Liver (tissue), 9 donors: ENCODE measurements around the gene CARD19. TPM values are rescaled to one million over a fixed set of nuclear protein-coding genes. Genes with fewer than 3 reads are reported as not detected.

Experiments used
- DNase-seq: peaks from one replicate; pipeline ENCODE4 v3.0.0-alpha.2; 2017; ENCODE audit warnings: low spot score
- H3K27ac ChIP-seq, 2 donors: one replicate each; pipeline ENCODE4 v1.7.0; 2013; ENCODE audit warnings: inconsistent platforms in 2 of 2, low read length in 2 of 2, control low read depth in 1 of 2, low read depth in 1 of 2, mild to moderate bottlenecking in 1 of 2
- H3K27me3 ChIP-seq, 4 donors: one replicate each; pipeline versions ENCODE4 v1.6.1 to v1.7.0; 2013; ENCODE audit warnings: low read length in 3 of 4, inconsistent platforms in 1 of 4, mild to moderate bottlenecking in 1 of 4, moderate library complexity in 1 of 4; ENCODE audit not compliant: control insufficient read depth in 4 of 4, insufficient read depth in 4 of 4
- H3K36me3 ChIP-seq, 4 donors: one replicate each; pipeline versions ENCODE4 v1.6.1 to v1.7.0; 2013; ENCODE audit warnings: low read length in 3 of 4, mild to moderate bottlenecking in 3 of 4, low read depth in 1 of 4, moderate library complexity in 1 of 4; ENCODE audit not compliant: control insufficient read depth in 4 of 4, insufficient read depth in 3 of 4
- H3K4me1 ChIP-seq, 4 donors: one replicate each; pipeline versions ENCODE4 v1.6.1 to v1.7.0; 2013; ENCODE audit warnings: low read length in 3 of 4, mild to moderate bottlenecking in 3 of 4, moderate library complexity in 1 of 4; ENCODE audit not compliant: control insufficient read depth in 4 of 4, insufficient read depth in 4 of 4
- H3K4me3 ChIP-seq, 3 donors: one replicate each; pipeline versions ENCODE4 v1.6.1 to v1.7.0; 2013; ENCODE audit warnings: low read length in 3 of 3, control low read depth in 1 of 3, low read depth in 1 of 3, mild to moderate bottlenecking in 1 of 3
- H3K9ac ChIP-seq, 2 donors: one replicate each; pipeline ENCODE4 v1.7.0; 2013; ENCODE audit warnings: low read length in 2 of 2, mild to moderate bottlenecking in 2 of 2, moderate library complexity in 2 of 2, control low read depth in 1 of 2, low read depth in 1 of 2
- H3K9me3 ChIP-seq, 4 donors: one replicate each; pipeline versions ENCODE4 v1.6.1 to v1.7.0; 2013; ENCODE audit warnings: low read length in 3 of 4; ENCODE audit not compliant: control insufficient read depth in 4 of 4
- EGR1 ChIP-seq, 2 donors: IDR thresholded peaks; 2 replicates each; pipeline ENCODE4 v1.6.1; 2016 to 2018; ENCODE audit warnings: antibody characterized with exemption in 2 of 2, low read depth in 2 of 2
- FOXA1 ChIP-seq: IDR thresholded peaks from 2 replicates; pipeline ENCODE4 v1.6.1; 2016; ENCODE audit warnings: antibody characterized with exemption
- FOXA2 ChIP-seq: IDR thresholded peaks from 2 replicates; pipeline ENCODE4 v1.6.1; 2016; ENCODE audit warnings: antibody characterized with exemption
- GABPA ChIP-seq, 2 donors: IDR thresholded peaks in 1 of 2; conservative IDR thresholded peaks in 1 of 2; 2 replicates each; pipeline ENCODE4 v1.6.1; 2016; ENCODE audit warnings: antibody characterized with exemption in 2 of 2, mild to moderate bottlenecking in 1 of 2, moderate library complexity in 1 of 2
- HNF4A ChIP-seq, 2 donors: conservative IDR thresholded peaks; 2 replicates each; pipeline ENCODE4 v1.6.1; 2016; ENCODE audit warnings: antibody characterized with exemption in 2 of 2, mild to moderate bottlenecking in 2 of 2
- JUND ChIP-seq, 2 donors: IDR thresholded peaks; 2 replicates each; pipeline ENCODE4 v1.6.1; 2016; ENCODE audit warnings: antibody characterized with exemption in 2 of 2
- NR2F2 ChIP-seq: IDR thresholded peaks from 2 replicates; pipeline ENCODE4 v1.6.1; 2016; ENCODE audit warnings: antibody characterized with exemption
- RXRA ChIP-seq, 2 donors: IDR thresholded peaks; 2 replicates each; pipeline ENCODE4 v1.6.1; 2017 to 2018; ENCODE audit warnings: antibody characterized with exemption in 2 of 2, mild to moderate bottlenecking in 1 of 2
- SP1 ChIP-seq: IDR thresholded peaks from 2 replicates; pipeline ENCODE4 v1.6.1; 2018; ENCODE audit warnings: antibody characterized with exemption, mild to moderate bottlenecking
- TAF1 ChIP-seq: conservative IDR thresholded peaks from 2 replicates; pipeline ENCODE4 v1.6.1; 2016; ENCODE audit warnings: antibody characterized with exemption, mild to moderate bottlenecking
- YY1 ChIP-seq: IDR thresholded peaks from 2 replicates; pipeline ENCODE4 v1.6.1; 2016; ENCODE audit warnings: antibody characterized with exemption, mild to moderate bottlenecking
- WGBS: extraction: QIAGEN DNeasy Blood & Tissue Kit; methylation state at CpG from one replicate; pipeline ENCODE4 v1.1.7; 2013; 5-methylcytosine and 5-hydroxymethylcytosine counted together
- polyA plus RNA-seq, 2 donors: library from polyadenylated mRNA; stranded (reverse) in 1 of 2; unstranded in 1 of 2; fragments of 200-250 nt in 1 of 2; fragments of >200 nt in 1 of 2; fragmentation: Nextera tagmentation in 1 of 2; extraction: Ambion mirVana in 1 of 2; gene quantifications; one replicate each; pipeline versions ENCODE4 v1.2.1 to v1.2.3, GENCODE V29; 2013 to 2015
- total RNA-seq, 2 donors: library from RNA; depleted of rRNA; stranded (reverse); fragments of >200 nt; gene quantifications; one replicate each; pipeline ENCODE4 v1.2.3, GENCODE V29; 2014
- TF ChIP-seq, protein P1 (sequence below): IDR thresholded peaks from 2 replicates; pipeline ENCODE4 v1.6.1; 2016; ENCODE audit warnings: antibody characterized with exemption
- TF ChIP-seq, protein P2 (sequence below): IDR thresholded peaks from 2 replicates; pipeline ENCODE4 v1.6.1; 2016; ENCODE audit warnings: antibody characterized with exemption
- TF ChIP-seq, protein P3 (sequence below): fragments of 150-350 bp; IDR thresholded peaks from 2 replicates; pipeline ENCODE4 v1.5.1; 2017; ENCODE audit warnings: improper control_type of control experiment, low read depth, low read length; ENCODE audit not compliant: missing input control
- TF ChIP-seq, protein P4 (sequence below): IDR thresholded peaks from 2 replicates; pipeline ENCODE4 v1.6.1; 2016; ENCODE audit warnings: antibody characterized with exemption
- TF ChIP-seq, protein P5 (sequence below): IDR thresholded peaks from 2 replicates; pipeline ENCODE4 v1.6.1; 2016; ENCODE audit warnings: antibody characterized with exemption, mild to moderate bottlenecking
- donor health status: healthy.
- donor health status: healthy.
- donor health status: healthy.
- donor health status: healthy.
- donor health status: healthy.

CARD19 gene
- total and polyA plus RNA-seq, 4 donors: 13.0 to 18.2 (median 16.3) TPM

DNA sequence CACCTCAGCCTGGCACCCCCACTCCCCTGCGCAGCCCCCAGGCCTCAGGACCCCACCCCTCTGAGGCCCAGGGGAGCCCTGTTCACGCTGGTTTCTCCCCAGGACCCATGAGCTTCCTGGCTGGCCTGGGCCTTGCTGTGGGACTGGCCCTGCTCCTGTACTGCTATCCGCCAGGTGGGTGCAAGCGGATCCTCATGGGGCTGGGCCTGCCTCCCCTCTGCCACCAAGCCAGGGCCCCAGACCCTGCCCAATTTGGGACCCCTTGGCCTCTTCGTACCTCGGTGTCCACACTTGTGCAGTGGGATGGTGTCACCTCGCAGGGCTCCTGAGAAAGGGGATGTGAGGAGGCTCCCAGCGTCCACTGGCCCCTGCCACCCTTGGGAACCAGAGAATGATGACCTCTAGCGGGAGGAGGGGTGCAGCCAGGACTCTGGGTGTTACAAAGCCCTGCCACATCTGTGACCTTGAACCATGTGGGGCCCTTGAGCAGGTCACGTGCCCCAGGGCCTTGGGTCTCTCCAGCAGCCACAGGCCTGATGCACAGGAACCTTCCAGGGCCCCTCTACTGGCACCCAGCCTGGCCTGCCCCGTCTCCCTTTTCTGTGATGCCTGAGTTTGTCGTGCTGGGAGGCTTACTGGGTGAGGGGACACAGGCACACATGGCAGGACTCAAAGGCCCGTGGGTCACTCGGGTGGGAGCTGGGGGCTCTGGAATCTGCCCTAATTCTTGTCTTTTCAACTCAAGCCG lies 16.3 kb downstream of the CARD19 start:
- Histone ChIP-seq H3K9ac (no peak overlapping the region), H3K4me1 (peaks cover 0 to 9% (median 6%) of the 10 kb centered on the region in 4 donors), H3K27me3 (no peaks in the 10 kb centered on the region), H3K9me3 (no peaks in the 10 kb centered on the region), H3K27ac (peak overlapping the region; percentile 38 to 51), H3K36me3 (peaks cover 0 to 4% (median 0%) of the 10 kb centered on the region in 4 donors), H3K4me3 (no peak overlapping the region)
- DNase-seq: no peak
- 88% methylated on average over 15 of the region's 15 CpGs for WGBS
- TF ChIP-seq GABPA (IDR thresholded peaks at IDR 0.05 in 1 of 2, conservative IDR thresholded peaks at IDR 0.05 in 1 of 2): no peak
- TF ChIP-seq SP1: no peak
- no peak for TF ChIP-seq HNF4A (conservative IDR thresholded peaks at IDR 0.05)
- TF ChIP-seq, protein P1, sequence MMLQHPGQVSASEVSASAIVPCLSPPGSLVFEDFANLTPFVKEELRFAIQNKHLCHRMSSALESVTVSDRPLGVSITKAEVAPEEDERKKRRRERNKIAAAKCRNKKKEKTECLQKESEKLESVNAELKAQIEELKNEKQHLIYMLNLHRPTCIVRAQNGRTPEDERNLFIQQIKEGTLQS: no peak
- TF ChIP-seq RXRA (IDR thresholded peaks at IDR 0.05): no peak
- no peak for TF ChIP-seq YY1
- TF ChIP-seq NR2F2: no peak
- TF ChIP-seq, protein P2, sequence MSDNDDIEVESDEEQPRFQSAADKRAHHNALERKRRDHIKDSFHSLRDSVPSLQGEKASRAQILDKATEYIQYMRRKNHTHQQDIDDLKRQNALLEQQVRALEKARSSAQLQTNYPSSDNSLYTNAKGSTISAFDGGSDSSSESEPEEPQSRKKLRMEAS: no peak
- no peak for TF ChIP-seq EGR1 (IDR thresholded peaks at IDR 0.05; ENCODE audit: low read depth in 2 of 2)
- TF ChIP-seq, protein P3, sequence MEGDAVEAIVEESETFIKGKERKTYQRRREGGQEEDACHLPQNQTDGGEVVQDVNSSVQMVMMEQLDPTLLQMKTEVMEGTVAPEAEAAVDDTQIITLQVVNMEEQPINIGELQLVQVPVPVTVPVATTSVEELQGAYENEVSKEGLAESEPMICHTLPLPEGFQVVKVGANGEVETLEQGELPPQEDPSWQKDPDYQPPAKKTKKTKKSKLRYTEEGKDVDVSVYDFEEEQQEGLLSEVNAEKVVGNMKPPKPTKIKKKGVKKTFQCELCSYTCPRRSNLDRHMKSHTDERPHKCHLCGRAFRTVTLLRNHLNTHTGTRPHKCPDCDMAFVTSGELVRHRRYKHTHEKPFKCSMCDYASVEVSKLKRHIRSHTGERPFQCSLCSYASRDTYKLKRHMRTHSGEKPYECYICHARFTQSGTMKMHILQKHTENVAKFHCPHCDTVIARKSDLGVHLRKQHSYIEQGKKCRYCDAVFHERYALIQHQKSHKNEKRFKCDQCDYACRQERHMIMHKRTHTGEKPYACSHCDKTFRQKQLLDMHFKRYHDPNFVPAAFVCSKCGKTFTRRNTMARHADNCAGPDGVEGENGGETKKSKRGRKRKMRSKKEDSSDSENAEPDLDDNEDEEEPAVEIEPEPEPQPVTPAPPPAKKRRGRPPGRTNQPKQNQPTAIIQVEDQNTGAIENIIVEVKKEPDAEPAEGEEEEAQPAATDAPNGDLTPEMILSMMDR: no peak

DNA sequence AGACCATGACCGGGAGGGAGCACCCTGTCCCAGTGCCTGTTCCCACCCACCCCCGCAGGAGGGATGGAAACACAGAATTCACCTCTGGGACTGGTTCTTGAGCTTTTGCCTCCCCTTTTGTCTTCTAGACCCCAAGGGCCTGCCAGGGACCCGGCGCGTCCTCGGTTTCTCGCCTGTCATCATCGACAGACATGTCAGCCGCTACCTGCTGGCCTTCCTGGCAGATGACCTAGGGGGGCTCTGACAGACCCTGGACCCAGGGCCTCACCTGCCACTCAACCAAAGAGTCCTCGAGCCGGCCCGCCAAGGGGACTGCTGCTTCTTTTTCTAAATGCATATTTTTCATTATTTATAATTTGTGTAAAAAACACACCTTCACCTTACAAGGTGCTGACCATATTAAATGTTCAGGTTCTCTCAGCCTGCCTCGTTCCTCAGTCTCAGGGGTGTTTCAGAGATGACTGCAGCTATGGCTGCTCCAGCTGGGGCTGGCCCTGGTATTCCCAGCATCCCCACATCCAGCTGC lies 16.9 kb downstream of the CARD19 start:
- DNase-seq: no peak
- no peaks in the 10 kb centered on the region for H3K9me3 ChIP-seq
- WGBS: 88% methylated on average over 13 of the region's 13 CpGs
- peaks cover 0 to 4% (median 0%) of the 10 kb centered on the region in 4 donors for H3K36me3 ChIP-seq
- H3K27ac ChIP-seq: peak overlapping the region; percentile 38 to 51
- peaks cover 0 to 9% (median 6%) of the 10 kb centered on the region in 4 donors for H3K4me1 ChIP-seq
- no peak overlapping the region for H3K4me3 ChIP-seq
- no peak for TF ChIP-seq FOXA1
- TF ChIP-seq, protein P4, sequence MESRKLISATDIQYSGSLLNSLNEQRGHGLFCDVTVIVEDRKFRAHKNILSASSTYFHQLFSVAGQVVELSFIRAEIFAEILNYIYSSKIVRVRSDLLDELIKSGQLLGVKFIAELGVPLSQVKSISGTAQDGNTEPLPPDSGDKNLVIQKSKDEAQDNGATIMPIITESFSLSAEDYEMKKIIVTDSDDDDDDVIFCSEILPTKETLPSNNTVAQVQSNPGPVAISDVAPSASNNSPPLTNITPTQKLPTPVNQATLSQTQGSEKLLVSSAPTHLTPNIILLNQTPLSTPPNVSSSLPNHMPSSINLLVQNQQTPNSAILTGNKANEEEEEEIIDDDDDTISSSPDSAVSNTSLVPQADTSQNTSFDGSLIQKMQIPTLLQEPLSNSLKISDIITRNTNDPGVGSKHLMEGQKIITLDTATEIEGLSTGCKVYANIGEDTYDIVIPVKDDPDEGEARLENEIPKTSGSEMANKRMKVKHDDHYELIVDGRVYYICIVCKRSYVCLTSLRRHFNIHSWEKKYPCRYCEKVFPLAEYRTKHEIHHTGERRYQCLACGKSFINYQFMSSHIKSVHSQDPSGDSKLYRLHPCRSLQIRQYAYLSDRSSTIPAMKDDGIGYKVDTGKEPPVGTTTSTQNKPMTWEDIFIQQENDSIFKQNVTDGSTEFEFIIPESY: no peak
- no peak for TF ChIP-seq GABPA (IDR thresholded peaks at IDR 0.05 in 1 of 2, conservative IDR thresholded peaks at IDR 0.05 in 1 of 2)
- TF ChIP-seq HNF4A (conservative IDR thresholded peaks at IDR 0.05): no peak
- TF ChIP-seq, protein P1: no peak
- TF ChIP-seq SP1: no peak
- TF ChIP-seq YY1: no peak
- TF ChIP-seq NR2F2: no peak
- TF ChIP-seq, protein P5, sequence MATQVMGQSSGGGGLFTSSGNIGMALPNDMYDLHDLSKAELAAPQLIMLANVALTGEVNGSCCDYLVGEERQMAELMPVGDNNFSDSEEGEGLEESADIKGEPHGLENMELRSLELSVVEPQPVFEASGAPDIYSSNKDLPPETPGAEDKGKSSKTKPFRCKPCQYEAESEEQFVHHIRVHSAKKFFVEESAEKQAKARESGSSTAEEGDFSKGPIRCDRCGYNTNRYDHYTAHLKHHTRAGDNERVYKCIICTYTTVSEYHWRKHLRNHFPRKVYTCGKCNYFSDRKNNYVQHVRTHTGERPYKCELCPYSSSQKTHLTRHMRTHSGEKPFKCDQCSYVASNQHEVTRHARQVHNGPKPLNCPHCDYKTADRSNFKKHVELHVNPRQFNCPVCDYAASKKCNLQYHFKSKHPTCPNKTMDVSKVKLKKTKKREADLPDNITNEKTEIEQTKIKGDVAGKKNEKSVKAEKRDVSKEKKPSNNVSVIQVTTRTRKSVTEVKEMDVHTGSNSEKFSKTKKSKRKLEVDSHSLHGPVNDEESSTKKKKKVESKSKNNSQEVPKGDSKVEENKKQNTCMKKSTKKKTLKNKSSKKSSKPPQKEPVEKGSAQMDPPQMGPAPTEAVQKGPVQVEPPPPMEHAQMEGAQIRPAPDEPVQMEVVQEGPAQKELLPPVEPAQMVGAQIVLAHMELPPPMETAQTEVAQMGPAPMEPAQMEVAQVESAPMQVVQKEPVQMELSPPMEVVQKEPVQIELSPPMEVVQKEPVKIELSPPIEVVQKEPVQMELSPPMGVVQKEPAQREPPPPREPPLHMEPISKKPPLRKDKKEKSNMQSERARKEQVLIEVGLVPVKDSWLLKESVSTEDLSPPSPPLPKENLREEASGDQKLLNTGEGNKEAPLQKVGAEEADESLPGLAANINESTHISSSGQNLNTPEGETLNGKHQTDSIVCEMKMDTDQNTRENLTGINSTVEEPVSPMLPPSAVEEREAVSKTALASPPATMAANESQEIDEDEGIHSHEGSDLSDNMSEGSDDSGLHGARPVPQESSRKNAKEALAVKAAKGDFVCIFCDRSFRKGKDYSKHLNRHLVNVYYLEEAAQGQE: no peak
- no peak for TF ChIP-seq FOXA2
- no peak for TF ChIP-seq JUND (IDR thresholded peaks at IDR 0.05)
- TF ChIP-seq, protein P3: no peak
- TF ChIP-seq TAF1: no peak
- TF ChIP-seq, protein P2: no peak
- H3K27me3 ChIP-seq: no peaks in the 10 kb centered on the region
- no peak overlapping the region for H3K9ac ChIP-seq
